Measurements from ENCODE around the gene TIMM21.
A peak's percentile ranks its signal among the peaks of the same experiment; 100 is the strongest.

The TIMM21 gene

DNA sequence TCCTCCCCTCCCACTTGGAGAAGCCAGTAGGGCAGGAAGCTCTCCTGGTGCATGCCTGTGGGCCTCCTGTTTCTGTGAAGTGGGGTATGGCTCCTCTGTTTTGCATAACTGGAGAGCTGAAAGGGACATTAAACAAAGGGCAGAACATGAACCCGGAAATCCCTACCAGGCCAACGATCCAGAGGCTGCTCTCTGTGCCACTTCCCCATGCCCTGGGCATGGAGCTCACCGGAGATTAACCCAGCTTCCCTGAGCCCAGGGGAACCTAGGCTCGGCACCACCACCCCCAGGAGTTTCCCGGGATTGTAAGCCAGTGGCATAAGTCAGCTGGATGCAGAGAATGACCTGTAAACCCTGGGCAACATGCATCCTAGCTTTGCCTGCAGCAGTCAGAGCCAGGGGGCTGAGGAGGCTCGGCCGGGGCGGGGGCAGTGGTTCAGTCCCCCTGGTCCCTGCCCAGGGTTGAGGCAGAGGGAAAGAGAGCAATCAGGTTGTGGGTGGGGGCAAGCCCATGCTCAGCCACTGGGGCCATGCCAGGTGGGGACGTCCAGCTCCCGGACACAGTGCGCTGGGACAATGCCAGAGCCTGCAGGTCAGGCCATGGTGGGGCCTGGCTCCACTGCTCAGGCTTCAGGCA is 49.5 kb downstream of the TIMM21 start:
- no peak overlapping the region for H3K4me3 ChIP-seq (ENCODE audit: control insufficient read depth in 1 of 7, extremely low read depth in 1 of 7, insufficient read depth in 4 of 7, low read depth in 2 of 7, low read length in 6 of 7)
- H3K4me1 ChIP-seq (ENCODE audit: control extremely low read depth in 1 of 4, control insufficient read depth in 4 of 4, insufficient read depth in 4 of 4, low read length in 3 of 4), result peaks cover 0 to 3% (median 0%) of the 10 kb centered on the region in 4 experiments
- CTCF ChIA-PET, result interaction anchor here (0.6 to 5.5 kb wide), 20 partner anchors 11 to 1526 kb away, joined by 3 to 48 read pairs (median 4); no protein-coding TSS in a partner anchor
- no peak for DNase-seq
- peaks cover 0 to 6% (median 4%) of the 10 kb centered on the region in 5 experiments for H3K27me3 ChIP-seq (replicated peaks in 2 of 5; ENCODE audit: control insufficient read depth in 4 of 5, insufficient read depth in 5 of 5, low read length in 4 of 5)
- 97% methylated on average over 11 of the region's 11 CpGs for WGBS (ENCODE audit: insufficient coverage)
- H3K27ac ChIP-seq (ENCODE audit: insufficient read depth in 1 of 2, low read depth in 1 of 2, low read length in 2 of 2, poor library complexity in 1 of 2, severe bottlenecking in 2 of 2), result no peak overlapping the region
- H3K36me3 ChIP-seq (ENCODE audit: control insufficient read depth in 4 of 4, insufficient read depth in 4 of 4, low read length in 3 of 4), result no peaks in the 10 kb centered on the region
- H3K9me3 ChIP-seq (ENCODE audit: control extremely low read depth in 1 of 5, control insufficient read depth in 4 of 5, insufficient read depth in 2 of 5, low read depth in 1 of 5, low read length in 4 of 5), result no peaks in the 10 kb centered on the region
- POLR2A ChIA-PET, result no interaction called here

DNA sequence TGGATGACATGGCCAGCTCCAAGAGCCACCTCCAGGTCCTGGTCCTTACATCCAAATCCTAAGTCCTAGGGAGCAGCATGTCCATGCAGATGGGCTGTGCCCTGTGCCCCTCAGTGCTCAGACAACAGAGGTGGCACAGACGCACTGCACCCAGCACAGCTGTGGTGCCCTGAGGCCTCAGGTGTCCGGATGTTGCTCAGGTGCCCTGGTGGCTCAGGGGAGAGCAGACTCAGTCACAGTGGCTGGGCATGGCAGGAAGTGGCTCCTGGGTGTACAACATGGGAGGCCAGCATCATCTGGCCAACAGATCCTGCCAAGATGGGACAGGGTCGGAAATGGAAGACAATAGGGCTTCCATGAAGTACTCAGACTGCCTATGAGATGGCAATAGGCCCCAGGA is 50.1 kb downstream of the TIMM21 start:
- DNase-seq, result no peak
- H3K27ac ChIP-seq (ENCODE audit: insufficient read depth in 1 of 2, low read depth in 1 of 2, low read length in 2 of 2, poor library complexity in 1 of 2, severe bottlenecking in 2 of 2), result no peak overlapping the region
- H3K36me3 ChIP-seq (ENCODE audit: control insufficient read depth in 4 of 4, insufficient read depth in 4 of 4, low read length in 3 of 4), result no peaks in the 10 kb centered on the region
- ChIA-PET POLR2A (no interaction called here), CTCF (interaction anchor here (0.9 to 5.5 kb wide), 15 partner anchors 12 to 370 kb away, joined by 3 to 48 read pairs (median 4); no protein-coding TSS in a partner anchor)
- no peaks in the 10 kb centered on the region for H3K9me3 ChIP-seq (ENCODE audit: control extremely low read depth in 1 of 5, control insufficient read depth in 4 of 5, insufficient read depth in 2 of 5, low read depth in 1 of 5, low read length in 4 of 5)
- H3K4me1 ChIP-seq (ENCODE audit: control extremely low read depth in 1 of 4, control insufficient read depth in 4 of 4, insufficient read depth in 4 of 4, low read length in 3 of 4), result peaks cover 0 to 3% (median 0%) of the 10 kb centered on the region in 4 experiments
- H3K27me3 ChIP-seq (replicated peaks in 2 of 5; ENCODE audit: control insufficient read depth in 4 of 5, insufficient read depth in 5 of 5, low read length in 4 of 5), result peaks cover 0 to 6% (median 2%) of the 10 kb centered on the region in 5 experiments
- 85% methylated on average over 3 of the region's 3 CpGs for WGBS (ENCODE audit: insufficient coverage)
- H3K4me3 ChIP-seq (ENCODE audit: control insufficient read depth in 1 of 7, extremely low read depth in 1 of 7, insufficient read depth in 4 of 7, low read depth in 2 of 7, low read length in 6 of 7), result no peak overlapping the region

GRCh38 chr18:74200780-74201179 is 52.5 kb downstream of the TIMM21 start:
- WGBS (ENCODE audit: insufficient coverage), result 82% methylated on average over 17 of the region's 17 CpGs
- Histone ChIP-seq H3K27ac (ENCODE audit: insufficient read depth in 1 of 2, low read depth in 1 of 2, low read length in 2 of 2, poor library complexity in 1 of 2, severe bottlenecking in 2 of 2) (no peak overlapping the region), H3K27me3 (replicated peaks in 2 of 5; ENCODE audit: control insufficient read depth in 4 of 5, insufficient read depth in 5 of 5, low read length in 4 of 5) (peaks cover 0 to 2% (median 0%) of the 10 kb centered on the region in 5 experiments), H3K36me3 (ENCODE audit: control insufficient read depth in 4 of 4, insufficient read depth in 4 of 4, low read length in 3 of 4) (no peaks in the 10 kb centered on the region), H3K9me3 (ENCODE audit: control extremely low read depth in 1 of 5, control insufficient read depth in 4 of 5, insufficient read depth in 2 of 5, low read depth in 1 of 5, low read length in 4 of 5) (no peaks in the 10 kb centered on the region), H3K4me3 (ENCODE audit: control insufficient read depth in 1 of 7, extremely low read depth in 1 of 7, insufficient read depth in 4 of 7, low read depth in 2 of 7, low read length in 6 of 7) (no peak overlapping the region), H3K4me1 (ENCODE audit: control extremely low read depth in 1 of 4, control insufficient read depth in 4 of 4, insufficient read depth in 4 of 4, low read length in 3 of 4) (peaks cover 0 to 3% (median 0%) of the 10 kb centered on the region in 4 experiments)
- CTCF ChIA-PET, result interaction anchor here (0.8 to 5.5 kb wide), 3 partner anchors 126 to 141 kb away, joined by 3 to 48 read pairs (median 3); no protein-coding TSS in a partner anchor
- POLR2A ChIA-PET, result no interaction called here
- no peak for DNase-seq

DNA sequence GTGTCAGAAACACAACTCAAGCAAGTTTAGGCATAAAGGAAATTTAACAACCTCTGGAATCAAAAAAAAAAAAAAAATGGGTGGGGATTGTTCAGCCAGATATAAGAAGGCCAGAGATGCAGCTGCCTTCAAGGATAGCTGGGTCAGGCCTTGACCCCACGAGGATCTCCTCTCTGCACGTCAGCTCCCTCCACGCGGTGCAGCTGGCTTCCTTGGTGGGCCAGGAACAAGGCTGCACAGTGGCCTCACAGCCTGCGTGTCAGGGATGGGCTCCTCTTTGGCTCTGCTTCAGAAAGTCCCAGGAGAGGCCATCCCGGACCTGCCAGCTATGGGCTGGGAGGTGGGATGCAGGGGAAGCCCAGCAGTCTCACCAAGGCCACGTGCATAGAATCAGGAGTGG is 55.5 kb downstream of the TIMM21 start:
- DNase-seq, result no peak
- H3K4me3 ChIP-seq (ENCODE audit: control insufficient read depth in 1 of 7, extremely low read depth in 1 of 7, insufficient read depth in 4 of 7, low read depth in 2 of 7, low read length in 6 of 7), result no peak overlapping the region
- CTCF ChIA-PET, result interaction anchor here (0.7 kb wide), 1 partner anchor 138 kb away, joined by 3 read pairs; no protein-coding TSS in a partner anchor
- no peaks in the 10 kb centered on the region for H3K36me3 ChIP-seq (ENCODE audit: control insufficient read depth in 4 of 4, insufficient read depth in 4 of 4, low read length in 3 of 4)
- no peaks in the 10 kb centered on the region for H3K4me1 ChIP-seq (ENCODE audit: control extremely low read depth in 1 of 4, control insufficient read depth in 4 of 4, insufficient read depth in 4 of 4, low read length in 3 of 4)
- H3K27me3 ChIP-seq (replicated peaks in 2 of 5; ENCODE audit: control insufficient read depth in 4 of 5, insufficient read depth in 5 of 5, low read length in 4 of 5), result peaks cover 0 to 2% (median 0%) of the 10 kb centered on the region in 5 experiments
- POLR2A ChIA-PET, result no interaction called here
- 75% methylated on average over 7 of the region's 7 CpGs for WGBS (ENCODE audit: insufficient coverage)
- H3K27ac ChIP-seq (ENCODE audit: insufficient read depth in 1 of 2, low read depth in 1 of 2, low read length in 2 of 2, poor library complexity in 1 of 2, severe bottlenecking in 2 of 2), result no peak overlapping the region
- no peaks in the 10 kb centered on the region for H3K9me3 ChIP-seq (ENCODE audit: control extremely low read depth in 1 of 5, control insufficient read depth in 4 of 5, insufficient read depth in 2 of 5, low read depth in 1 of 5, low read length in 4 of 5)

DNA sequence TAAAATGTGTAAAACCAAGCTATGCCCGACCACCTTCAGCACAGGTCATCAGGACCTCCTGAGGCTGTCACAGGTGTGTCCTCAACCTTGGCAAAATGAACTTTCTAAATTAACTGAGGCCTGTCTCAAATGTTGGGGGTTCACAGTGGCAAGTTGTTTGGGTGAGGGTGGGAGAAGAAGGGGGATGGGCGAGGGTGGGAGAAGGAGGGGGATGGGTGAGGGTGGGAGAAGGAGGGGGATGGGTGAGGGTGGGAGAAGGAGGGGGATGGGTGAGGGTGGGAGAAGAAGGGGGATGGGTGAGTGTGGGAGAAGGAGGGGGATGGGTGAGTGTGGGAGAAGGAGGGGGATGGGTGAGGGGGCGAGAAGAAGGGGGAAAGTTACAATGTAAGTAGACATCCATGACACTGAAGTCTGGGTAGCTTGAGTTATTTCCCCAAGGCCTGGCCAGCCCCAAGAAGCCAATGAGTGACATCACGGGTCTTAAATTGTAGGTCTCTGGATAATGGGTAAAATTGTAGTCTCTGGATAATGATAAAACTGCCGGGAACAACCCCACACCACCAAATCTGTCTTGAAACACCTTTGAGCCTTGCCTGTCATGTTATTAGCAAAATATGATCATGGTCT is 56.3 kb downstream of the TIMM21 start:
- no peaks in the 10 kb centered on the region for H3K4me1 ChIP-seq (ENCODE audit: control extremely low read depth in 1 of 4, control insufficient read depth in 4 of 4, insufficient read depth in 4 of 4, low read length in 3 of 4)
- CTCF ChIA-PET, result interaction anchor here (0.8 kb wide), 1 partner anchor 71 kb away, joined by 4 read pairs; no protein-coding TSS in a partner anchor
- H3K27me3 ChIP-seq (replicated peaks in 2 of 5; ENCODE audit: control insufficient read depth in 4 of 5, insufficient read depth in 5 of 5, low read length in 4 of 5), result peaks cover 0 to 2% (median 0%) of the 10 kb centered on the region in 5 experiments
- no peak overlapping the region for H3K4me3 ChIP-seq (ENCODE audit: control insufficient read depth in 1 of 7, extremely low read depth in 1 of 7, insufficient read depth in 4 of 7, low read depth in 2 of 7, low read length in 6 of 7)
- peak in 2 of 3 donors; percentile 52 to 84 for DNase-seq
- H3K27ac ChIP-seq (ENCODE audit: insufficient read depth in 1 of 2, low read depth in 1 of 2, low read length in 2 of 2, poor library complexity in 1 of 2, severe bottlenecking in 2 of 2), result no peak overlapping the region
- H3K9me3 ChIP-seq (ENCODE audit: control extremely low read depth in 1 of 5, control insufficient read depth in 4 of 5, insufficient read depth in 2 of 5, low read depth in 1 of 5, low read length in 4 of 5), result no peaks in the 10 kb centered on the region
- POLR2A ChIA-PET, result no interaction called here
- WGBS (ENCODE audit: insufficient coverage), result 94% methylated on average over 2 of the region's 5 CpGs
- no peaks in the 10 kb centered on the region for H3K36me3 ChIP-seq (ENCODE audit: control insufficient read depth in 4 of 4, insufficient read depth in 4 of 4, low read length in 3 of 4)
